Fibroblast of the aortic adventitia (primary cell): ENCODE measurements around the gene SNAP25. TPM values are rescaled to one million over a fixed set of nuclear protein-coding genes. Genes with fewer than 3 reads are reported as not detected.

Experiments used
- DNase-seq: peaks from one replicate; pipeline ENCODE4 v3.0.0-alpha.2; 2010; ENCODE audit warnings: low read depth
- H3K4me3 ChIP-seq: 2 replicates; pipeline ENCODE4 v1.5.1; 2011; ENCODE audit warnings: low read depth, mild to moderate bottlenecking, control low read depth, low read length, moderate library complexity
- total RNA-seq: library from RNA; depleted of rRNA; stranded (reverse); fragments of >200 nt; gene quantifications from 2 replicates; pipeline ENCODE4 v1.2.3, GENCODE V29; 2012; ENCODE audit warnings: low replicate concordance
- TF ChIP-seq, protein P1 (sequence below): IDR thresholded peaks from 2 replicates; pipeline ENCODE4 v1.5.1; 2011; ENCODE audit warnings: mild to moderate bottlenecking, low read length, control low read depth, inconsistent platforms; ENCODE audit not compliant: insufficient read depth

SNAP25 gene
- total RNA-seq, 1 donor: 3.1 TPM

DNA sequence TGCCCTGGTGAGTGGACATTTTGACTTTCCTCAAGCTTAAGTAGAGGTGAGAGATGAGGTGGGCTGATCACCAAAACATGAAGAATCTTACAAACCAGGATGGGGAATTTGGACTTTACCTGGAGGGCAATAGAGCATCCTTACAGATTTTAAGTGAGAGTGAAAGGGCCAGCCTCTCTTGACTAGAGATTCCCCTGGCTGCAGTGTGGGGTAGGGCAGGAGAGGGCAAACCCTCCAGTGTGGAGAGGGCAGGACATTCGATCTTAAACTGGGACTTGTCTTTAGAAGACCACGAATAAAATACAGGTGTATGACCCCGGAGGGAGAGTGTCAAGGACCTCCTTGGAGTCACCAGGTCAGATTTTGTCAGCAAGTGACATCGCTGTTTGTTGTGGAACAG lies 105.1 kb downstream of the SNAP25 start:
- TF ChIP-seq, protein P1, sequence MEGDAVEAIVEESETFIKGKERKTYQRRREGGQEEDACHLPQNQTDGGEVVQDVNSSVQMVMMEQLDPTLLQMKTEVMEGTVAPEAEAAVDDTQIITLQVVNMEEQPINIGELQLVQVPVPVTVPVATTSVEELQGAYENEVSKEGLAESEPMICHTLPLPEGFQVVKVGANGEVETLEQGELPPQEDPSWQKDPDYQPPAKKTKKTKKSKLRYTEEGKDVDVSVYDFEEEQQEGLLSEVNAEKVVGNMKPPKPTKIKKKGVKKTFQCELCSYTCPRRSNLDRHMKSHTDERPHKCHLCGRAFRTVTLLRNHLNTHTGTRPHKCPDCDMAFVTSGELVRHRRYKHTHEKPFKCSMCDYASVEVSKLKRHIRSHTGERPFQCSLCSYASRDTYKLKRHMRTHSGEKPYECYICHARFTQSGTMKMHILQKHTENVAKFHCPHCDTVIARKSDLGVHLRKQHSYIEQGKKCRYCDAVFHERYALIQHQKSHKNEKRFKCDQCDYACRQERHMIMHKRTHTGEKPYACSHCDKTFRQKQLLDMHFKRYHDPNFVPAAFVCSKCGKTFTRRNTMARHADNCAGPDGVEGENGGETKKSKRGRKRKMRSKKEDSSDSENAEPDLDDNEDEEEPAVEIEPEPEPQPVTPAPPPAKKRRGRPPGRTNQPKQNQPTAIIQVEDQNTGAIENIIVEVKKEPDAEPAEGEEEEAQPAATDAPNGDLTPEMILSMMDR: peak; percentile 26
- DNase-seq: no peak
- H3K4me3 ChIP-seq: no peak overlapping the region

DNA sequence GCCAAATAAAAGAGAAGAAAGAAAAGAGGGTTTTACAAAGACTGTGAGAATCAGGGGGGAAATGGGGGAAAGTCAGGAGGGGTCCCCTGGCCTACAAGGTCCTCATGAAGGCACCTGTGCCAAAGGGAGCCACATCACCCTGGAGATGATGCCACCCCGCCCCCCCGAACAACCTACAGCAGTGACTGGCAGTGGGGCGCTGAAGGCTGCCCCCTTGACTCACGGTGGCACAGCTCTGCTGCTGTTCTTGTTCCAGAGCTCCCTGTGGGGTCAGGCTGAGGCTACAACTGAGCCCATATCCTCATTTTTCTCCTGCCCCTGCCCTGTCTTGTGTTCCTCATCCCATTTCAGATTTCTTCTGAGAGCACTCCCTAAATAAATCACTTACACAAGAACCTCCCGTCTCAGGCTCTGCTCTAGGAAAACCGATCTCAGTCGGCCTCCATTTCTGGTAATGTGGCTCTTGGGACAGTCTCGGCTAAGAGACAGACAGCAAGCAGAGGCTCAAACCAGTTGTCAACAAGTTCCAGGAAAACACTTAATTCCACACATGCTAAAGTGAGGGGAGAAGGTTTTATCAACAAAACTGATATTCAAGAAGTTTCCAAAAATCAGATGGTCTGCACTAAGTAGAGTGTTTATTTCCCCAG lies 105.7 kb downstream of the SNAP25 start:
- no peak overlapping the region for H3K4me3 ChIP-seq
- no peak for DNase-seq
- TF ChIP-seq, protein P1: no peak

DNA sequence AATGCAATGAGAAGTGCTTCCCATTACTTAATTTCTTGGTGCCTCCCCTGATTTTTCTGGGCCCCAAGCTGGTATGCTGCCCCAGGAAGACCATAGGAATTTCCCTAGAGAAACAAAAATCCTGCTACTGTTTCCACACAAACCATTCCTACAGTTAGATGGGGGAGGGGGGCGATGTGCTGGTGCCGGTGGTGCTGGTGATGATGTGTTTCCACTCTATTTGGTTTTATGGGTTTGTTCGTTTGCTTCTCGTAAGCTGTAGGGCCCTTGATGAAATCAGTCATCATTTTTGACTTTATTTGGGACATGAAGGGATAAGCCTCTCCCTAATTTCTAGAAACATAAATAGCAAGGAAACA lies 110.2 kb downstream of the SNAP25 start:
- H3K4me3 ChIP-seq: no peak overlapping the region
- no peak for DNase-seq
- TF ChIP-seq, protein P1: no peak

DNA sequence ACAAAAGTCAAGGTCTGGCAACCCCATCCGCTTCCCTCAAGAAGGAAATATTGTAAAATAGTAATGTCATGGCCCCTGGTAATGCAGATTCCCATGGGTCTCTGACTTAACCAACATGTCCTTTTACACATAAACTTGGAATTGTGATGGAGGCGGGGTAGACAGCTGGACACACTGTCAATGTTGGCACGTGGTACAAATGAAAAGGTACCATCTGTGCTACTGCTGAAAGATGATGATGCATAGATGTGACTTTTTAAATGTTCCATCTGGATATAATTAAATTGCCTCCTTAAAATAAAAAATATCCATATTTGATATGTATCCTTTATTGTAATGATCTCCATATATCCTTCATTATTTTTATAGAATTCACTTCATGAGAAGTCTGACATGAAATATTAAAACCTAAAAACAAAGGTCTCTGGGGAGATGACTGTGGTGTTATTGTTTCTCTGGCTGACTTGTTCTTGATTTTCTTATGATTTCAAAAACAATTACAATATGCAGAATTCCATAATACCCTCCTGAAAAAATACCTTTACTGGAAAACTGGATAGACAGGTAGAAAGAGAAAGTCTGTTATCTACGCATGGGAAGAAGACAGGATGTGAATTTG lies 110.9 kb downstream of the SNAP25 start:
- no peak overlapping the region for H3K4me3 ChIP-seq
- TF ChIP-seq, protein P1: no peak
- DNase-seq: no peak

DNA sequence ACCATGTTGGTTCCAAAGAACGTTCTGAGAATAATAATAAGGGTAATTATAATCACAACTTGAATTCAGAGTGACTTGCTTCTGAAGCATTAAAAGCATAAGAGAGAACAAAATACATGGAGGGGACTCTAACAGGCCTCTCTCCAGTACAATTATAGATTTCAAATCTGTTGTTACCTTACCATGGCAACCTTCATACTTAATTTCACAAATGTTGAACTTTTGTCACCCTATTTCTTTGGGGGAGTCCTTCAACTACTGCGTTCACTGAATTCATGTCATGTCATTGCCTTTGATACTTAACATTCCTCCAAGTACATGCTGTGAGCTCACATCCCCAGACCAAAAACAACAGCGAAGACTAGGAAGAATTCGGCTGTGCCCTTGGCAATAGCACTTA lies 111.4 kb downstream of the SNAP25 start:
- no peak overlapping the region for H3K4me3 ChIP-seq
- TF ChIP-seq, protein P1: no peak
- no peak for DNase-seq

DNA sequence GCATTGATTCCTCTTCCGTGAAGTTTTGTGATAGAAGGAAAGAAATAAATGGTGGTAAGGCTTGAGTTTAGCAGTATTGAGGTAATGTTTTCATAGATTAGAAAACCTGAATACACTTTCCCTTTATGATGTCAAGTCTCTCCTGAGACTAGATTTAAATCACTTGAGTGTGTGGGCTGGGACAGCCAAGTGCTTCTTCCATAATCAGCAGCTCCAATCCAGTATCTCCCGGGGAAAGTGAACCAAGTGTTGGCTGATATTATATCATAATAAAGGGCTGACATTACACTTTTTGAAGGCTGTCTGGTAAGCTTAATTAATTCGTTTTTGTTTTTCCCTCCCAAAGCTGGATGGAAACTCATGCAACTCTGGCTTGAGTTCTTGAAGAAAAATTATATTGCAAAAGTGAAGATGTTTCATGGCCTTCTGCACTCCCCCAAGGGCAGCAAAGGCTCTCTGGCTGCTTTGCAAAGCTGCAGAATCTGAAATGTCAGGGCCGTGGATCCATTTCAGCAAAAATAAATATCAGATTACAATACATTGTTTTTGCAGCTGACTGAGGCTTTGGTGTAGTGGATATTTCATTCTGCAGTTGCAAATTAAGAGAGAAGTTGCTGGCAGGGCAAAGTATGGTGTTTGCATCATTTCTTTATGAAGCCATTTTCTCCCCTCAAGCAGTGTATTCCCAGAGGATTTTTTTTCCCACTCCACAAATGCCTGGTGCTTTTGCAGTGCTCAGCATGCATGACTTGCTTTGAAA lies 114.2 kb downstream of the SNAP25 start:
- DNase-seq: peak; percentile 69
- no peak overlapping the region for H3K4me3 ChIP-seq
- TF ChIP-seq, protein P1: no peak
